Fibroblast of peridontal ligament (primary cell): ENCODE data around the gene CDIP1.
"Not testable (repeated sequence)": the region's sequence is repeated elsewhere in the genome, so short reads cannot be mapped to it uniquely, and the experiment has no call there.

Experiments
- DNase-seq: peaks from one replicate; pipeline ENCODE4 v3.0.0-alpha.2; 2010; ENCODE audit errors: extremely low read depth

The CDIP1 gene

DNA sequence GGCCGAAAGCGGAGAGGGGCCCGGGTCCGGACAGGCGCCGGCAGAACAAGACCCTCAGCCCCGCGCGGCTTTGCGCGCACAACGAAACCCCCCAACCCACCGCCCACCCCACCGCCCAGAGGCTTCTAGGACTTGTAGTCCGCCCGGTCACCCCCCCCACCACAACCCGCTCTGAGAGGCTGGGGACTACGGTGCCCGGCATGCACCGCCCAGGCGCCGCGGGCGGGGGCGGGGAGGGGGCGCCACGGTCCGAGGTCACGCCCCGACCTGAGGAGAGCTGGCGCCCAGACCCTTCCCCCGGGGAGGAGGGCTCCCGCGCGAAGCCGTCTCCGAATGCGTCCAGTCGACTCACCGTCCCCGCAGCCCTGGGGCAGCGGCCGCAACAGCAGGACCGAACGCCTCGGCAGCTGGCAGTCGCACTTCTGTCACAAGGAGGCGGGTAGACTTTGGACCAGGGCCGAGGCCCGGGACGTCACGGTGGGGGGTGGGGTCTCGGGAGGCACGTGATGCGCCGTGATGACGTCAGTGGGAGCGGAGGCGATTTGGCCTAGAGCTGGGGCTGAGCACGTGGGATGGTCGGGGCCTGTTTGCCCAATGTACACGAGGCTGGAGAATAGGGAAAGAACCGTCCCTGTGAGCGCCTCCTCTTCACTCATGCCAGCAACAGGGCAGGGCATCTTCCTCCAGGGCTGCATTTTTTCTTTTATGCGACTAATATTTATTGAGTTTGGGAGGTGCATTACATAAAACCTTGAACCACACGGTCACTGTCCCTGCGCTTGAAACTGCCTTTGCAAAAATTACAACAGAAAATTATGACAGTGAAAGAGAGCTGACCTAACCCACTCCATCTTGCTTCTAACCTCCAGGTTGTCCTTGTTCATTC, at the start of gene CDIP1:
Gene CDIP1 (minus strand): TSS at position 424 of the 886 bp plus-strand sequence. CDS start 24,643 bp downstream, outside the sequence.
- peak; percentile 95 for DNase-seq

DNA sequence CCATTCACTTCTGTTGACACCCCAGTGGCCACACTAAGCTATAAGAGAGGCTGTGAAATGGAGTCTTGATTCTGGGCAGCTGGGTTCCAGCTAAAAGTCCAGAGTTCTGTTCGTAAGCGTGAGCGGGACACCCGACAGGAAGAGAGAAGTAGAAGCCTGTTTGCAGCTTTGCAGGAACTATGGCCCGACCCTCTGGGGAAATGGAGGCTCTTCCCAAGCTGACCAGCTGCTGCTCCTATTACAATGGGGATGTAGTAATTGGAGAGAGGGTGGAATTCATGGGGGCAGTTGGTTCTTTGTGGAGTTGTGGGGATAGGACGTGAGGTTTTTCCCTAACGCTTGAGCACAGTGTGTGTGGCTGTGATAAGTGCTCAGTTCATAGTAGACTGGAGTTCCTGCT, 47.7 kb upstream of the CDIP1 start:
- no peak for DNase-seq

DNA sequence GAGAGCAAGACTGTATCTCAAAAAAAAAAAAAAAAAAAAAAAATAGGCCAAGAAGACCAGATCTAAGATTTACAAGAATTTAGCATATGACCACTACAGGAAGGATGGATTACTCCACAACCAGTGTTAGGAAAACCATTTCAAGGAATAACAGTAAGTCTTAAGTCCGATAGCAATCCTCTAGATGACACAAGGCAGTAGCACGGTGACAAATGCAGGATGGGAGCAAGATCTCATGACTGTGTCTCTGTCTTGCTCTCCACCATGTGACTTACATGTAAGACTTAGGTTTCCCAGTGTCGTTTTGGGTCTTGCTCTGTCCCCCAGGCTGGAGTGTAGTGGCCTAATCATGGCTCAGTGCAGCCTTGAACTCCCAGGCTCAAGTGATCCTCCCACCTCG, 45.3 kb upstream of the CDIP1 start:
- no peak for DNase-seq

DNA sequence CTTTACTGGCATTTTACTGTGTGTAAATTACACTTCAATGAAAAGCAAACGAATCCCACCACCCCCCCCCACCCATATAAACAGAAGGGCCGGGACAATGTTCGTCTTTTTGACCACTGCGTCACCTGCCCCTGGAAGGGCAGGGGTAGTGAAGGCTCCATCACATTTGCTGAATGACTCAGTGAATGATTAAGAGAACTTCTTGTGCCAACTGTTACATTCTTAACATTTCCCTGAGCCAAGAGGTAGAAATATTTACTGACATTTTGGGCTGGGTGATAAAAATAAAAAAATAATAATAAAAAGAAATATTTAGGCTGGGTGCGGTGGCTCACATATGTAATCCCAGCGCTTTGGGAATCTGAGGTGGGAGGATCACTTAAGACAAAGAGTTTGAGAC, 41.7 kb upstream of the CDIP1 start:
- DNase-seq = no peak

DNA sequence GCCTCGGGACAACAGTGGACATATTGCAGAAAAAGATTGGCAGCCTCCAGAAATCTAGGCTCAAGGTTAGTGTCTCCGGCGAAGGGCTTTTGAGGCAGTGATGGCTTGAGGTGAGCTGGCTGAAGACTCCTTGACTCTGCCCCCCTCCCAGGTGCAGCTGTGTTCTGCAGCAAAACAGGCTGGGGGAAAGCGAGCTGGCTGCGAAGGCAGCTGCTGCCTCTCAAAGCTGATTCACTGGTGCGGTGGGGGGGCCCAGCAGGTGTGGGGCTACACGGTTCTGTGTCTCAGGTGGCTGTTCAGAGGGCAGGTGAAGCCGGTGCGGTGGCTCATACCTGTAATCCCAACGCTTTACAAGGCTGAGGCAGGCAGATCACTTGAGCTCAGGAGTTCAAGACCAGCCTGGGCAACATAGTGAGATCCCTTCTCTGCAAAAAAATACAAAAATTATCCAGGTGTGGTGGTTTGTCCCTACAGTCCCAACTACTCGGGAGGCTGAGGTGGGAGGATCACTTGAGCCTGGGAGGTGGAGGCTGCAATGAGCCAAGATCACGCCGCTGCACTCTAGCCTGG, 40.5 kb upstream of the CDIP1 start:
- DNase-seq = no peak

DNA sequence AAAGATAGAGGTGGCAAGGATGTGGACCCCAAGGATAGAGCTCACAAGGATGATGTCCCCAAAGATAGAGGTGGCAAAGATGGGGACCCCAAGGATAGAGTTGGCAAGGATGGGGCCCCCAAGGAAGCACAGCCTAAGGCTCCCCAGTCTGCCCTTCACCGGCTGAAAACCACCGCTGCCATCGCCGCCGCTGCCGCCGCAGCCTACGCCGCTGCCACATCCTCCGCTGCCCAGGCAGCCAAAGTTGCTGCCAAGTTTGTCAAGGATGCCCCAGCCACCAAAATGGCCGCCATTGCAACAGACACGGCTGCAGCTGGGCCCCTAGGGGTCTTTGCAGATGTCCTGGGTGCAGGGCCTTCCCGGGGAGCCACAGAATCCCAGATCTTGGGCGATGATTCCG, 37.4 kb upstream of the CDIP1 start:
- no peak for DNase-seq

DNA sequence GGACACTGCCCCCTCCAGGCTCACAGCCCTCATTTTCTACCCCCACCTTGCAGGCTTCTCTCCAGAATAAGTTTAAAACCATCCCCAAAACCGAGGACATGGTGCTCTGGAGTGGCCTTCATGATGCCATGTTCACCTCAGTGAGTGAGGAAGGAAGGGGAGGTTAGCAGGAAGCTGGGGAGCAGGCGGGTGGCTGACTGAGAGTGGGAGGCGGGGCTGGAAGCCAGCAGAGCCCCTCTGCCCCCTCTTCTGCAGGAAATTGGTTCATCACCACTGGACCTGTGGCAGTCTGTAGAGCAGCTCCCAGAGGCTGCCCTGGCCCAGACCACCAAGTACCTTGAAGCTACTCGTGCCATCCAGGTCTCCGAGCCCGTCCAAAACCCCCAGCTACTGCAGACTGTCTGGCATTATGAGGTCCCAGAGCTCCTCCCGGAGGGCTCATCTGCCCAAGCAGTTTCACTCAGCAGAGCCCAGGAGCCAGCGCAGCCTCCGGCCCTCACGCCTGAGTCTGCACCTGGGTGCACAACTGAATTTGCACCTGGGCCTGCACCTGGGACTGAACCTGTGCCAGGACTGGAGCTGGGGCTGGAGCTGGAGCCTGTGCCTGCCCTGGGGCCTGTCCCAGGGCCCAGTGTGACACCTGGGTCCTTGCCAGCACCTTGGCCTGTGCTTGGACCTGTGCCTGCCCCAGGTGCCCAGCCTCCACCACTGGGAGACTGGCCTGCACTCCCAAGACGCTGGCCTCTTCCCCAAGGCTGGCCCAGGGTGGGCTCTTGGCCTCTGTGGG, 36.5 kb upstream of the CDIP1 start:
- DNase-seq = no peak

DNA sequence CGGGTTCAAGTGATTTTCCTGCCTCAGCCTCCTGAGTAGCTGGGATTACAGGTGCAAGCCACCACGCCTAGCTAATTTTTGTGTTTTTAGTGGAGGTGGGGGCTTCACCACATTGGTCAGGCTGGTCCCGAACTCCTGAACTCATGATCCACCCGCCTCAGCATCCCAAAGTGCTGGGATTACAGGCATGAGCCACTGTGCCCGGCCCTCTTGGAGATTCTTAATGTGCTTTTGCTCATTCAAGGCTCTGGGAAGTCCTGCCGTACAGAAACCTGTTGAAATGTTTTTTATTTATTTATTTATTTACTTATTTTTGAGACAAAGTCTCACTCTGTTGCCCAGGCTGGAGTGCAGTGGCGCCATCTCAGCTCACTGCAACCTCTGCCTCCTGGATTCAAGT, 35.4 kb upstream of the CDIP1 start:
- DNase-seq = not testable (repeated sequence)

DNA sequence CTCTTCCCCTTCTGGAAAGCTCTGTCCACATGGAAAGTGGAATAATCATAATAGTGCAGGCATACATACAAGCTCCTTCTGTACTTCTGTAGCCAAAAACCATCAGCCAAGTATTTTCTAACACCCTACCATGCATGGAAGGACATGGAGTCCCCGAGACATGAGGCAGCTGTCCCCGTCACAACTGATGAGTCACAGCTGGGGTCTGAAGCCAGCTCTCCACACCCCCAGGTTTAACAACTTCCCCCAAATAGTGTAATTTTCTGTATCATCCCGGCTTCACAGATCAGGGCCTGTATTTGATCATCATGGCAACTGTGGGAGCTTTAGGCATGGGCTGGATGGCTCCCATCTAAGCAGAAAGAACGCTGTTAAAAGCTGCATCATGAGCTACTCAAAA, 34.1 kb upstream of the CDIP1 start:
- DNase-seq = no peak

DNA sequence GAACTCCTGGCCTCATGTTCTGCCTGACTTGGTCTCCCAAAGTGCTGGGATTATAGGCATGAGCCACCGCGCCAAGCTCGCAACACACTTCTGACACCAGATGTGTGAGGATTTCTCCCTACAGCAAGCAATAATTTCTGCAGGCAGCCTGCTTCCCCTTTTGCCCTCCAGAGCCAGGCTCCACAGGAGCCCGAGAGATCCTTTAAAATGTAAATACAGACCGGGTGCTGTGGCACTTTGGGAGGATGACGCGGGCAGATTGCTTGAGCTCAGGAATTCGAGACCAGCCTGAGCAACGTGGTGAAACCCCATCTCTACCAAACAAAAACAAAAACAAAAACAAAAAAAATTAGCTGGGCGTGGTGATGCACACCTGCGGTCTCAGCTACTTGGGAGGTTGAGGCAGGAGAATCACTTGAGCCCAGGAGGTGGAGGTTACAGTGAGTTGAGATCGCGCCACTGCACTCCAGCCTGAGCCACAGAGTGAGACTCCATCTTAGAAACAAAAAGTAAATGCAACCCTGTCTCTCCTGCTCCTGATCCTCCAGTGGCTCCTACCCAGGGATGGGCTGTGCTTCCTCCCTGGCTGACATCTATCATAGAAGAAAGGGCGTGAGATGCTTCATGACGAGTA, 32.2 kb upstream of the CDIP1 start:
- DNase-seq = no peak

DNA sequence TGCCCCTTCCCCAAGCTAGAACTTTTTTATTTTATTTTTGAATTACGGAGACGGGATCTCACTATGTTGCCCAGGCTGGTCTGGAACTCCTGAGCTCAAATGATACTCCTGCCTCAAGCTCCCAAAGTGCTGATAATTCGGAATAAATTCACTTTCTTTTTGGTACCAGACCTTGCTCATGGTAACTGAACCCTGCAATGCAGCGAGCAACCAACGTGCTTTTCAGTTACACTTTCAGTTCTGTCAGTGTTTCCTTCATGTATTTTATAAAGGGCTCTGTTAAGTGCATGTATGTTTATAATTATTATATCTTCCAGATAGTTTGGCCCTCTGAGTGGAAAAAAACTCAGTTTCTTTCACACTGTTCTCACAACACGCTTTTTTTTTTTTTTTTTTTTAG, 31.5 kb upstream of the CDIP1 start:
- no peak for DNase-seq

DNA sequence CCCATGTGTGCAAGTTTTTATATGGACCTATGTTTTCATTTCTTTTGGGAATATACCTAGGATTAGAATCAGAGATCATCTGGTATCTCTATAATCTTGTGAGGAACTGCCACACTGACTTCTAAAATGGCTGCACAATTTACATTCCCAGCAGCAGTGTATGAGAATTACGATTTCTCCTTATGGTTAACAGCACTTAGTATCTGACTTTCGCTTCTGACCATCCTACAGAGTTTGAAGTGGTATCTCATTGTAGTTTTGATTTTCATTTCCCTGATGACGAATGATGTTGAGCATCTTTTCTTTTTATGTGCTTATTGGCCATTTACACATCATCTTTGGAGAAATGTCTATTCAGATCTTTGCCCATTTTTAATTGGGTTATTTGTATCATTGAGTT, 27.6 kb upstream of the CDIP1 start:
- DNase-seq = no peak

DNA sequence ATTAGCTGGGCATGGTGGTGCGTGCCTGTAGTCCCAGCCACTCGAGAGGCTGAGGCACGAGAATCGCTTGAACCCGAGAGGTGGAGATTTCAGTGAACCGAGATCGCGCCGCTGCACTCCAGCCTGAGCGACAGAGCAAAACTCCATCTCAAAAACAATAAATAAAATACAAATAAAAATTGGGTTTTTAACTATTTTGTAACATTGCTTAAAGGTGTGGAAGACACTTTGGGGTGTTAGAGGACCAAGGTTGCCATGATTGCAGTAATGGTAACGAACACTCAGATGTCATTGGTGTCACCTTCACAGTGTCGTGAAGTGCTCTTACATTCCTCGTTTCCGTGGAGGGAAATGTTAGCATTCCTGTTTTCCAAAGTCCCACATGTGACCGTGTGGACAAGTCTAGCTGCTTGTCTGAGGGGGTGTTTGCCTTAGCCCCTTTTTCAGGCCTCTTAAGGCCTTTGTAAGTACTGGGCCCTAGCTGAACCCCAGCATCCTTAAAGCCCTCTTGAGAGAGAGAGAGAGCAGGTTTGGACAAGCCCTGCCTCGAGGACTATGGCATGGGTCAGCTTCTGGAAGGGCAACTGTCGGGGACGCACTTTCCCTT, 26.2 kb upstream of the CDIP1 start:
- DNase-seq = no peak

DNA sequence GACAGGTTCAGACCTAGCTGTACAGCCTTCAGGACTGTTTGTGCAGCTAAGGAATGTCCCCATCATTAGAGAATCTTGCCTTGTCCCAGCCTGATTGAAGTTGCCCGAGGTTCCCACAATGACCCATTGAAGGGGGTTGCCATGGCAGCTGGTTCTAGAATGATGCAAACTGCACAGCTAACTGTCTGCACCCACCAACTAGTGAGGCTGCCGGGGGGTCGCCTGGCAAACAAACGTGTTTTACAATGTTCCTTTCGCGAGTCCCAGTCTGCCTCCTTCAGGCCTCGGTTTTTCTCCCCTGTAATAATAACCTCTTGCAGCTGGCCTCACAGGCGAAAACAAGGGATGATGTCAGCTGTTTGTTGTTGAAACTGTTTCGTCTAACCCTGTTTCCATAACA, 23.0 kb upstream of the CDIP1 start:
- peak; percentile 5 for DNase-seq

DNA sequence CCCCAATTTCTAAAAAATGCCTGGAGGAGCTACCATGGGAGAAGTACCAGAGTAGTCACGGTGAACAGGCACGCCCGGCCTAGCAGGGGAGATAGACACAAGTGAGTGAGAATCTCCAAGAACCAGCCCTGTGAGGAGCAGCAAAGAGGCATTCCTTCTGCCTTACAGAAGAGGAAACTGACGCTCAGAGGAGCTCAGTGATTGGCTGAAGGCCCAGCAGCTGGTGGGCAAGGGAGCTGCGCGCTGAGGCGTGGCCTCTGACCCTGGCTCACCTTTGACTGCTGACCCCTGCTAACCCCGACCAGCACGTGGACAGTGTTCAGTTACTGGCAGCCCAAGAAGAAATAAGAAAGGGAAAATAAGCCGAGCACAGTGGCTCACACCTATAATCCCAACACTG, 19.4 kb upstream of the CDIP1 start:
- DNase-seq = no peak

DNA sequence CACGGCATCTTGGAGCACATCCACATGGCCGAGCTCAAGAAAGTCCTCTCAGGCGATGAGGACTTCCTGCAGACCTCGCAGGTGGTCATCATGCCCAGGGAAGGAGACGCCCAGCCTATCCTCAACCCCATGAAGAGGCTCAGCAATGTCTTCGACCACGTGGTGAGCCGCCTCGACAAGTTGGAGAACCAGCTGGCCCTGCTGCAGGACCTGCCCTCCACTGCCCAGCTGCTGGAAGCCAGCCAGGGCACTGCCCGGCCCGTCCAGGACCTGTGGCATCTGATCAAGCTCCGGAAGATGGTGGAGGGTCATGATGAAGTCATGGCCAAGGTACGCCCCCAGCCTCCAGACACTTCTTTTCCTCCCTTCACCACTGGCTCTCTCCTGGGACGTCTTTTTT, 18.0 kb upstream of the CDIP1 start:
- DNase-seq = no peak

DNA sequence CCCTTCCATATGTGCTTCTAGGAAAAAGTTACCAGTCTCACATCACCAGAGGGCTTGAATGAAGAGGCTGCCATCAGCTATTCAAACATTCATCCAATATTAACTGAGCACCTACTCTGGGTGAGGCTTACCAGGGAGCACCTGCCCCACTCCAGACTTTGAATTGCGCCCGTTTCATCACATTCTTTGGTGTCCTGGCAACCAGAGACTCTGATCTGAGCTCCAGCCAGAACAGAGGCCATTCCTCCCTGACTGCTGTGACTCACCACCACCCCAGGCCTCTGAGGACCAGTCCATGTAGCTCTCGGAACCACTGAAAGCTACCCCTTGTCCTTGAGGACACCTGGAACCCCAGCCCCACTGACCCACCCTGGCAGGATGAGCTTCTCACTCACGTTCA, 17.5 kb upstream of the CDIP1 start, which contains the start of gene C16orf96:
Gene C16orf96 (plus strand): TSS at position 229 of the 400 bp plus-strand sequence. CDS start 150 bp downstream, at position 379.
- peak; percentile 14 for DNase-seq

DNA sequence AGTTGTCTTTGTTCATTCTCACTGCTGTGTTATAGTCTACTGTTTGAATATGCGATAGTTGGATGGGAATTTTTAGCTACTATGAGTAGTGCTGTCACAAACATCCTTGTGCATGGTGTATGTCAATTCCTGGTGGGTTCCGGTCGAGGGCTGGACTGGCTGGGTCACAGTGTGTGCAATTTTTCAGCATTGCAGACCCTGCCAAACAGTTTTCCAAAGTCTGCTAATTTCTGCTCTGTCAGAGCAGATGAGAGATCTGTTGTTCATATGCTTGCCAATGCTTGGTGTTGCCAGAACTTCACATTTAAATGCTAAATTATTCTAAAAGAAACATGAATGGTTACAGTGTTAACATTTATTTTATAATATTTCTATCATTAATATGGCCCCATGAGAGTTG, 14.0 kb upstream of the CDIP1 start:
- DNase-seq = no peak

DNA sequence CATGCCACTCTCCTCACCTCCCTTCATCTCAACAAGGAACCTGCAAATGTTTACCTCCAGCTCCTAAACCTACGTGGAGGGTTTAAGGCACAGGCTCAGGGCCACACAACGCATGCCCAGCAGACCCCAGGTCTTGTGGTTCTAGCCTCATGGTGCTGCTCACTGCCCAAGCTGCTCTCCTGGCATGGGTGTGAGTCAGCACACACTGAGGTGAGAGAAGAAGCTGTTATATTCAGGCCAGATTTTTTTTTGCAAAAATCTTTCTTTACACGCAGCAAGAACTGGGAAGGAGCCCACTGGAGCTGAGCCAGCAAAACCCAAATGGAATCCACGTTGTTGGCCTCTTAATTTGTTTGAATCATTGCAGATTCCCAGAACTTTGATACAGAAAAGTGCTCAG, 12.0 kb upstream of the CDIP1 start:
- peak; percentile 2 for DNase-seq

DNA sequence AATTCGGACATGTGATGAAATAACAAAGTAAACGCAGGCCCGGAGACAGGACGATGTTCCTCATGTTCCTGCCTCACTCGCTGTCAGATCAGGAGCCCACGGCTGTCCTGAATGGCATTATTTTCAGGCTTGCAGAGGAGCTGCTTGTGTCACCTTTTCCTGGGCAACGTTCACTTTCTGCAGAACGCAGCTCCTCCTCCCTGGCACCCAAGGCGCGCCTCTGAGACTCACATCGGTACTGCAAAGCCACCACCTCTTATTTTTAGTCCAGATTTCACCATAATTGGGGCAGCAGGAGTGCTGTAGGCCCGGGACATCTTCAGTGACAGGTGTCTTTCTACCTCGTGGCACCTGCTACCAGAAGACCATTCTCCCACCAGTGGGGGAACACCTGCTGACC, 9.6 kb upstream of the CDIP1 start:
- no peak for DNase-seq

DNA sequence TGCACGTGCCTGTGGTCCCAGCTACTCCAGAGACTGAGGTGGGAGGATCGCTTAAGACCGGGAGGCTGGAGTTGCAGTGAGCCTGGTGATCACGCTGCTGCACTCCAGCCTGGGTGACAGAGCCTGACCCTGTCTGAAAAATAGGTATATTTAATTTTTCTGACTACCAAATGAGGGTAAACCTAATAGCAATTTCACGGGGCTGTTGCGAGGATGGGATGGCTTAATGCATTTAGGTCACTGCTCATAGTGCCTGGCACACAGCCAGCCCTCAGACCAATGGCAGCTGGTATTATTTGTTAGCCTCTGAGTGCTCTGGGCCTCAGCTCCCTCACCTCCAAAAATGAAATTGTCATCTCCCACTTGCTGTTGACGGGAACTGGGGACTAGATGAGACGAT, 5.9 kb upstream of the CDIP1 start:
- no peak for DNase-seq
